Measurements from ENCODE around the gene MAVS. TPM values are rescaled to one million over a fixed set of nuclear protein-coding genes. Genes with fewer than 3 reads are reported as not detected.

The MAVS gene
- polyA plus RNA-seq (ENCODE audit: low read depth in 6 of 6): 1 to 10 TPM; 2.6 to 9.9 (median 3.2) TPM

DNA sequence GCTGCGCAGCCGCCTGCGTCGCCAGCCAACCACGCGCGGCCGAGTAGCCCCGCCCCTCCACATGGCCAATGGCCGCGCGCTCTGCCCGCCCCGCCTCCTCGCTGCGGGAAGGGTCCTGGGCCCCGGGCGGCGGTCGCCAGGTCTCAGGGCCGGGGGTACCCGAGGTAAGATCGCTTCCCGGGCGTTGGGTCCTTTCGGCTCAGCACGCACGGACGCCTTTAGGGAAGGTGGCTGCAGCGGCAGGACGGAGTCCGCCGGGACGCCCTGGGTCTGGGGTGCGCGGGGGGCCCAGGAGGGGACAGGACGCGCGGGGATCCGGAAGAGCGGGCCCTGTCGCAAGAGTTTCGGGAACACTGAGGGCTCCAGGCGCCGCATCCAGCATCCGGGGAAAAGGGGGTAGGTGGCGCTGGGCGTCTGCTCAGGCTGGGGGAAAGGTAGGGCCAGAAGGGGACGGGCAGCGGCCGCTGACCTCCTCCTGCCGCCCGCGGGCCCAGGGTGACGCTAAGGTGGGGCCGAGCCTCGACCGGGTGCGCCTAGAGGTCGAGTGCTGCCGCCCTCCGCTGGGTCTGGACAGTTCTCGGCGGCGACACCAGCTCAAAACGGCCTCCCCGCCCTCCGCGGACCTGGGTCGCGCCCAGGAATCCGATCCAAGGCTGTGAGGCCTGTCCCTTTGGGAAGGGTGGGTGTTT lies at the start of gene MAVS:
MAVS (plus strand) TSS at position 95 of the 689 bp plus-strand sequence. CDS start 7,791 bp downstream, outside the sequence.
- Mint-ChIP-seq H3K27me3 (no peaks in the 10 kb centered on the region), H3K4me1 (peaks cover 17 to 39% (median 24%) of the 10 kb centered on the region in 3 donors), H3K27ac (peak within 1 kb of the TSS; percentile 82 to 96 (median 88)), H3K36me3 (no peaks in the 10 kb centered on the region), H3K9me3 (no peaks in the 10 kb centered on the region), H3K4me3 (peak within 1 kb of the TSS; percentile 88 to 95 (median 90))
- DNase-seq (peak; percentile 86), ATAC-seq (ENCODE audit: low read depth in 2 of 2) (peak; percentile 98)

DNA sequence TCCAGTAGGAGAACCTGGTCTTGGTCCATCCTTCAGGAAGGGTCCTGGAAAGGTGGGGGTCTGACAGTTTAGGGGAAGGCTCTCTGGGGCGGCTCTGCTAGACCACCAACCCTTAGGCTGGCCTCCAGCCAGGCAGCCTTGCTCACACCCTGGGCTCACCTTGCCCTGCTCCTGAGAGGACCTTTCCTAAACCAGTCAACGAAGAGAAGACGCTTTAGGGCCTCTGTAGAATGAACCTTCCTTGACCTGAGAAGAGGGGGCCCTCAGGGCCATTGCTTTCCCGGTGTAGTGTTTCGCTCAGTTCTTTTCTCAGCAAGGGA lies 49.4 kb upstream of the MAVS start:
- H3K36me3 Mint-ChIP-seq: peaks cover 0 to 2% of the 10 kb centered on the region in 2 donors
- peak overlapping the region in 5 of 6 donors; percentile 70 to 100 (median 91) for H3K27ac Mint-ChIP-seq
- ATAC-seq (ENCODE audit: low read depth in 2 of 2) (no peak), DNase-seq (no peak)
- peaks cover 44 to 63% (median 61%) of the 10 kb centered on the region in 3 donors for H3K4me1 Mint-ChIP-seq
- H3K9me3 Mint-ChIP-seq: peaks cover 0 to 3% (median 0%) of the 10 kb centered on the region in 7 donors
- peak overlapping the region; percentile 75 to 95 (median 90) for H3K4me3 Mint-ChIP-seq
- no peaks in the 10 kb centered on the region for H3K27me3 Mint-ChIP-seq

DNA sequence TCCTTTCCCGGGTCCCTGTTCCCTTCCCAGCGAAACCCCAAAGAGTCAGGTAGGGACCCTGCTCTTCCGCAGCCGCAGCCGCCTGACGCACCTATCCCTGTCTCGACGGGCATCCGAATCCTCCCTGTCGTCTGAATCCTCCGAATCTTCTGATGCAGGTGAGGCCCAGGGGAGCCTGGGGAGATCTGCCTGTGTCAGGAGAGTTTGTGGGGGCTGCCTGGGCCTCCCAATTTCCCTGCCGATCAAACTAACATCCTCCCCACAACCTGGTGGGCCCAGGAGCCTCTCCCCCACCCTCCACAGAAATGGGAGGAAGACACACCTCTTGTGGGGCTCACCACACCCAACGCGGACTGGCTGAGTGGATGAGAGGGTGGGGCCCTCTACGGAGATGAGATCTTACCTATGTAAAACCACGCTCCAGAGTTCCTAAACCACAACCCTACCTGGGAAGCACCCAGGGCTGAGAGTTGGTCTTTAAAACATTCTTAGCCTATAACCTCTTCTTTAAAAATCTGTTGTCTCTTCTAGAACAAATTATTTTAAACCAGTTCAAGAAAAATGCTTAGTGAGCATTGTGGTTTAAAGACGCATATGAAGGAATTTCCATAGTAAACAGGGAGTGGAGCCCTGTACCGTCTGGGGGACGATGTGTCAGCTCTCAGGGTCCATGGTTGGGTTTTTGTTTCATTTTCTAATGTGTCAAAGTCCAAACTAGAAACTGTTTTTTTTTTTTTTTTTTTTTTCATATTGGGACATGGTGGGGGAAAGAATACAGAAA lies 48.9 kb upstream of the MAVS start:
- Mint-ChIP-seq H3K4me1 (peaks cover 50 to 69% (median 66%) of the 10 kb centered on the region in 3 donors), H3K4me3 (peak overlapping the region; percentile 75 to 95 (median 90)), H3K27me3 (no peaks in the 10 kb centered on the region), H3K27ac (peak overlapping the region; percentile 74 to 100 (median 98)), H3K9me3 (peaks cover 0 to 3% (median 0%) of the 10 kb centered on the region in 7 donors), H3K36me3 (peaks cover 5 to 8% of the 10 kb centered on the region in 2 donors)
- ATAC-seq (ENCODE audit: low read depth in 2 of 2) (no peak), DNase-seq (no peak)

DNA sequence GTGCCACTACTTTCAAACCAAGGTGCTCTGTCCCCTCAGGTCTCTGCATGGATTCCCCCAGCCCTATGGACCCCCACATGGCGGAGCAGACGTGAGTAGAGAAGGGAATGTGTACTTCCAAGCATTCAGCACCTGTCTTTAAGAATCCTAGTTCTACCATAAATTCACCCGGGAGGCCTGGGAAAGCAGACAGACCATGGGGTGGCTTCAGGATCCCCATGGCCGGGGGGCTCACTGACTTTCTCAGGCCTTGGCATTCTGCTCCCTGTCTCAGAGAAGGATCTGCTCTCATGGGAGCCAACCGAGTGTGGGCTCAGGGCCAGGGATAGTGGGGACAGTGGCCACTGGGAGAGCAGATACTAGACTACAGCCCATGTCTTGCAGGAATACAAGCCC lies 48.3 kb upstream of the MAVS start:
- Mint-ChIP-seq H3K27me3 (no peaks in the 10 kb centered on the region), H3K27ac (peak overlapping the region; percentile 74 to 100 (median 98)), H3K4me1 (peaks cover 54 to 74% (median 71%) of the 10 kb centered on the region in 3 donors), H3K4me3 (peak overlapping the region; percentile 75 to 95 (median 90)), H3K36me3 (peaks cover 8 to 13% of the 10 kb centered on the region in 2 donors), H3K9me3 (peaks cover 0 to 3% (median 0%) of the 10 kb centered on the region in 7 donors)
- no peak for DNase-seq
- no peak for ATAC-seq (ENCODE audit: low read depth in 2 of 2)

DNA sequence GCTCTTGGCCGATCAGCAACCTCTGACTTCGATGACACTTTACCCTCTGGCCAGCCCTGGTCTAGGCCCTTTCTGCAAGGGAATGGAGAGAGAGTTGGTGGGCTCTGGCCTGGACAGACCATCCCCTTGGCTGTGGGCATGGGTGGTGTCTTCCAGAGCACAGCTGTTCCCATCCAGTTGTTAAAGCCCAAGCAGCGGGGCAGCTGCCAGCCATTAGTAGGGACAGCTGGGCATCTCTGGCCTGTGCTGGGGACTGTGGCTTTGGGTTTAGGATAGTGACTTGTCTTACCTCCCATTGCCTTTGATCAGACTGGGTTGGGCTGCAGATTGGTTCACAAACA lies 47.8 kb upstream of the MAVS start:
- H3K27ac Mint-ChIP-seq: peak overlapping the region; percentile 91 to 100 (median 98)
- ATAC-seq (ENCODE audit: low read depth in 2 of 2): no peak
- H3K4me3 Mint-ChIP-seq: peak overlapping the region; percentile 52 to 95 (median 87)
- peaks cover 13 to 18% of the 10 kb centered on the region in 2 donors for H3K36me3 Mint-ChIP-seq
- no peaks in the 10 kb centered on the region for H3K27me3 Mint-ChIP-seq
- peaks cover 0 to 3% (median 0%) of the 10 kb centered on the region in 7 donors for H3K9me3 Mint-ChIP-seq
- no peak for DNase-seq
- peaks cover 59 to 79% (median 76%) of the 10 kb centered on the region in 3 donors for H3K4me1 Mint-ChIP-seq

DNA sequence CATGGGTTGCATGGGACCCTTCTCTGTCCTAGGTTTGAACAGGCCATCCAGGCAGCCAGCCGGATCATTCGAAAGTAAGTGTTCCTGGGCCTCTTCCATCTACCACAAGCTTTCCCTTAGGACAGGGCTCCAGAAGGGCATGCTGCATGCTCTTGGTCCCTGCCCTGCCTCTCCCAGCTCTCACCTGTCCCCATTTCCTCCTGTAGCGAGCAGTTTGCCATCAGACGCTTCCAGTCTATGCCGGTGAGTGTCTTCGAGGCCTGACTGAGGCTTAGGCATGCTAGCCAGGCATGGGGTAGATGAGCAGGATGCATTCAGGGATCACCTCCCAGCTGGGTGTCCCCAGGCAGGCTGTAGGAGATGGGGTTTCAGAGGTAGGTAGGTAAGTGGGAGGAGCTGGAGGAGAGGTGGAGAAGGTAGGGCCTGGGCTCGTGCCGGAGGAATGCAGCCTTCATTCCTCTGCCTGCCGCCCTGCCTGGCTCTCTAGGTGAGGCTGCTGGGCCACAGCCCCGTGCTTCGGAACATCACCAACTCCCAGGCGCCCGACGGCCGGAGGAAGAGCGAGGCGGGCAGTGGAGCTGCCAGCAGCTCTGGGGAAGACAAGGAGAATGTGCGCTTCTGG lies 46.3 kb upstream of the MAVS start:
- DNase-seq (no peak), ATAC-seq (ENCODE audit: low read depth in 2 of 2) (no peak)
- H3K4me1 Mint-ChIP-seq: peaks cover 66 to 80% (median 79%) of the 10 kb centered on the region in 3 donors
- peaks cover 0 to 2% (median 0%) of the 10 kb centered on the region in 7 donors for H3K9me3 Mint-ChIP-seq
- H3K4me3 Mint-ChIP-seq: peak overlapping the region; percentile 75 to 95 (median 90)
- no peaks in the 10 kb centered on the region for H3K27me3 Mint-ChIP-seq
- peak overlapping the region in 5 of 6 donors; percentile 91 to 100 (median 98) for H3K27ac Mint-ChIP-seq
- peaks cover 21 to 31% of the 10 kb centered on the region in 2 donors for H3K36me3 Mint-ChIP-seq

DNA sequence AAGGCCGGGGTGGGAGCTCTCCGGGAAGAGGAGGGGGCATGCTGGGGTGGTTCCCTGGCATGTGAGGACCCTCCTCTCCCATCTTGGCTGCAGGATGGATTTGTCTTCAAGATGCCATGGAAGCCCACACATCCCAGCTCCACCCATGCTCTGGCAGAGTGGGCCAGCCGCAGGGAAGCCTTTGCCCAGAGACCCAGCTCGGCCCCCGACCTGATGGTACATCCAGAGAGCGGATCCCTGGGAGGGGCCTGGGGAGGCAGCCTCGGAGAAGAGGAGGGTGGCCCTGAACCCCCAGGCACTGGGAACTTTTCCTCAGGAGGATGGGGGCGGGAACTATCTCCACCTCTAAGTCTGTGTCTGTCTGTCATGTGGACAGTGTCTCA lies 45.8 kb upstream of the MAVS start:
- DNase-seq: no peak
- peaks cover 65 to 78% (median 75%) of the 10 kb centered on the region in 3 donors for H3K4me1 Mint-ChIP-seq
- H3K27me3 Mint-ChIP-seq: no peaks in the 10 kb centered on the region

DNA sequence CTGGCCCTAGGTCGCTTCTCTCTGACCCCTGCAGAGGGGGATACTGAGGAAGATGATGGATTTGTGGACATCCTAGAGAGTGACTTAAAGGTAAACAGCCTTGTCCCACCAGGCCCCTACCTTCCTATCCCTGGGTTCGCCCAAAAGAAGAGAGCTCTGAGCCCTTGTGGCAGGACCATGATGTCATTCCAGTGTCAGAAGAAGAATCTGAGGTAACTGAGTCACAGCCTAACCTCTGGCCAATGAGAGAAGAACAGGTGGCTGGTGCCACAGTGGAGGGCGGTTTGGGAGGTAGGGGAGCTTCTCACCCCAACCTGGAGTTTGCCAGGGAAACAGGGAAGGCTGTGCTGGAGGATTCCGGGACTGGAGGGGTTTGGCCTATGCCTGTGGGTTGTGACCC lies 45.3 kb upstream of the MAVS start:
- H3K27me3 Mint-ChIP-seq: no peaks in the 10 kb centered on the region
- peaks cover 25 to 34% of the 10 kb centered on the region in 2 donors for H3K36me3 Mint-ChIP-seq
- ATAC-seq (ENCODE audit: low read depth in 2 of 2) (no peak), DNase-seq (no peak)
- H3K9me3 Mint-ChIP-seq: peaks cover 0 to 2% (median 0%) of the 10 kb centered on the region in 7 donors
- peak overlapping the region in 5 of 6 donors; percentile 37 to 98 (median 49) for H3K27ac Mint-ChIP-seq
- peak overlapping the region in 2 of 8 donors; percentile 20 to 85 for H3K4me3 Mint-ChIP-seq
- peaks cover 65 to 77% (median 74%) of the 10 kb centered on the region in 3 donors for H3K4me1 Mint-ChIP-seq

More for the DNA sequence above, 45.8 kb upstream of the MAVS start:
- Mint-ChIP-seq H3K9me3 (peaks cover 0 to 2% (median 0%) of the 10 kb centered on the region in 7 donors), H3K4me3 (peak overlapping the region in 2 of 8 donors; percentile 37 to 85), H3K36me3 (peaks cover 25 to 34% of the 10 kb centered on the region in 2 donors), H3K27ac (peak overlapping the region in 3 of 6 donors; percentile 49 to 98 (median 91))
- no peak for ATAC-seq (ENCODE audit: low read depth in 2 of 2)

DNA sequence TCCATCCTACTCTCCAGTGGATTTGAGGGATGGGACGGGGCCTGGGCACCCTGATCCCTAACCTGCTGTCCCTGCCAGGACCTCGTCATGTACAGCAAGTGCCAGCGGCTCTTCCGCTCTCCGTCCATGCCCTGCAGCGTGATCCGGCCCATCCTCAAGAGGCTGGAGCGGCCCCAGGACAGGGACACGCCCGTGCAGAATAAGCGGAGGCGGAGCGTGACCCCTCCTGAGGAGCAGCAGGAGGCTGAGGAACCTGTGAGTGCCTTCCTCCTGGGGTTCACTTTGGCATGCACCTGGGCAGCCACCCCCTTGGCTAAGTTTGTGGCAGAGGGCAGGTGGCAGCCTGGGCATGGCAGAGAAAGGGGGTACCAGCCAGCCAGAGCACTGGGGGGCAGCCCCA lies 44.8 kb upstream of the MAVS start:
- H3K36me3 Mint-ChIP-seq: peaks cover 25 to 34% of the 10 kb centered on the region in 2 donors
- H3K4me1 Mint-ChIP-seq: peaks cover 62 to 74% (median 71%) of the 10 kb centered on the region in 3 donors
- H3K27ac Mint-ChIP-seq: peak overlapping the region in 4 of 6 donors; percentile 44 to 91 (median 80)
- H3K9me3 Mint-ChIP-seq: peaks cover 0 to 2% (median 0%) of the 10 kb centered on the region in 7 donors
- no peak for DNase-seq
- no peak for ATAC-seq (ENCODE audit: low read depth in 2 of 2)
- H3K27me3 Mint-ChIP-seq: no peaks in the 10 kb centered on the region
- H3K4me3 Mint-ChIP-seq: peak overlapping the region in 1 of 8 donors; percentile 44

DNA sequence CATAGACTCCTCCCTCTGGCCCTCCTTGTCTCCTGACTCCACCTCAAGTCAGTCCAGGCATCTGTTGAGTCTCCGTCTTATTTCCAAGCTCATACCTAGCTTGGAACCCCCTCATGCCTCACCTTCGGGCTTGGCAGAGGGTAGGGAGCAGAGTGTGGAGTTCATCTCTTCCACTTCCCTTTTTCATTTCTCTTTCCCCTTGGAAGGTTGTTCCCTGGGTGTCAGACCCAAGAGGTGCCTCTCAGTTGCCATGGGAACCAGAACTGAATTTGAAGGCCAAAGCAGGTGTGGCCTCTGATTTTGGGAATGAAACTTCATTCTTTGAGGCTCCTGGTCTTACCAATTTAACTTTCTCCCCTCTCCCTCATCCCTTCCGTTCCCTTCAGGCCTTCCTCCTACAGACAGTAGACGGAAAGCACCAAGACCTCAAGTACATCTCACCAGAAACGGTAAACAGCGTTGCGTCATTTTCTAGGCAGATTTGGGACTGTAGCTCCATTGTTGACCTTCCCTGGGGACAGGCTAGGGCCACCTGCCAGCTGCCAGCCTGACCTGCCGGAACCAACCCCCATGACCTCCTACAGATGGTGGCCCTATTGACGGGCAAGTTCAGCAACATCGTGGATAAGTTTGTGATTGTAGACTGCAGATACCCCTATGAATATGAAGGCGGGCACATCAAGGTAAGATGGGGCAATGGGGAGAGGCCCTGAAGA lies 44.0 kb upstream of the MAVS start:
- ATAC-seq (ENCODE audit: low read depth in 2 of 2): no peak
- peaks cover 25 to 34% of the 10 kb centered on the region in 2 donors for H3K36me3 Mint-ChIP-seq
- H3K27ac Mint-ChIP-seq: peak overlapping the region; percentile 54 to 91 (median 89)

DNA sequence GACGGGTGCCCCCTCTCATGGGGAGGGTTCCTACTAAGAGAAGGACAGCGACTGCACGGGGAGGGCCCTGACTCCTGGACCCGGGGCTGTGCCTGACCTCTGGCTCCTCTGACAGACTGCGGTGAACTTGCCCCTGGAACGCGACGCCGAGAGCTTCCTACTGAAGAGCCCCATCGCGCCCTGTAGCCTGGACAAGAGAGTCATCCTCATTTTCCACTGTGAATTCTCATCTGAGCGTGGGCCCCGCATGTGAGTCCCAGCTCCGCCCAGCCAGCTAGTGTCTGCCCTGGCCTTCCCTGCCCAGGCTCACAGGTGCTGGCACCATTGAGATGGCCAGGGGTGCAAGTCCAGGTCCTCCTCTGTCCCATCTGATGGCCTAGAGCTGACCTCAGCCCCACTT lies 43.3 kb upstream of the MAVS start:
- no peak for DNase-seq
- H3K27me3 Mint-ChIP-seq: no peaks in the 10 kb centered on the region
- H3K4me3 Mint-ChIP-seq: peak overlapping the region in 1 of 8 donors; percentile 56
- peaks cover 0 to 2% (median 0%) of the 10 kb centered on the region in 7 donors for H3K9me3 Mint-ChIP-seq
- peaks cover 48 to 64% (median 62%) of the 10 kb centered on the region in 3 donors for H3K4me1 Mint-ChIP-seq
- peaks cover 25 to 34% of the 10 kb centered on the region in 2 donors for H3K36me3 Mint-ChIP-seq
- ATAC-seq (ENCODE audit: low read depth in 2 of 2): no peak
- peak overlapping the region in 2 of 6 donors; percentile 91 for H3K27ac Mint-ChIP-seq

More for the DNA sequence above, 44.0 kb upstream of the MAVS start:
- H3K4me1 Mint-ChIP-seq: peaks cover 54 to 70% (median 68%) of the 10 kb centered on the region in 3 donors
- no peaks in the 10 kb centered on the region for H3K27me3 Mint-ChIP-seq
- peaks cover 0 to 2% (median 0%) of the 10 kb centered on the region in 7 donors for H3K9me3 Mint-ChIP-seq
- DNase-seq: no peak
- peak overlapping the region in 6 of 8 donors; percentile 40 to 85 (median 52) for H3K4me3 Mint-ChIP-seq

DNA sequence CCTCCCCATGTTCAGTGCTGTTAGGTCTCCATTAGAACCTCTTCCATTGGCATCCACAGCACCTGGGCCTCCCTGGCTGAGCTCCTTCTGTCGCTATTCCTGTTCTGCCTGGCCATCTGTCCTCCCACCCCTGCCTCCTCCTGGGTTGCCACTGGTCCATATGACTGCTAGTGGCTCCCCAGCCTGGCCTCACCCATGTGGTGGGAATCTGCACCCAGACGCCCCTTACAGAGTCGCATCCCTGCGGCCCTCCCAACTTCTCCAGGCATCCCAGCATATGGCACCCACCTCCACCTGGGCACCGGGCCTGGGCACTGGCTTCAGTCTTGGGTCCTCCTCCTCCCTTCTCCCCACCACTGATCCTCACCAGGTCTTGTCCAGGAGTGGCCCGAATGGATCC lies 42.8 kb upstream of the MAVS start:
- Mint-ChIP-seq H3K4me3 (peak overlapping the region in 3 of 8 donors; percentile 56 to 74 (median 61)), H3K4me1 (peaks cover 42 to 58% (median 56%) of the 10 kb centered on the region in 3 donors), H3K9me3 (peaks cover 0 to 2% (median 0%) of the 10 kb centered on the region in 7 donors), H3K27me3 (no peaks in the 10 kb centered on the region), H3K36me3 (peaks cover 25 to 34% of the 10 kb centered on the region in 2 donors), H3K27ac (peak overlapping the region in 3 of 6 donors; percentile 75 to 91 (median 91))
- no peak for DNase-seq
- ATAC-seq (ENCODE audit: low read depth in 2 of 2): no peak
